Activated T-cell treated with anti-CD3 and anti-CD28 coated beads, Interleukin-2, amount 50 U/mL, for 4 hours (primary cell): ENCODE results near the gene HEY2. TPM values are rescaled to one million over a fixed set of nuclear protein-coding genes. Genes with fewer than 3 reads are reported as not detected.
"Not testable (repeated sequence)": the region's sequence is repeated elsewhere in the genome, so short reads cannot be mapped to it uniquely, and the experiment has no call there.

Experiments
- ATAC-seq, 2 donors: fragments of 200-7000 bp; cut with Tn5 transposase; one replicate each; pipeline ENCODE4 v1.10.0; 2021
- DNase-seq: peaks from one replicate; pipeline ENCODE4 v3.0.0-alpha.2; 2020
- H3K27me3 Mint-ChIP-seq: one replicate; pipeline ENCODE4 v1.8.0; 2021; ENCODE audit warnings: low read depth, mixed read lengths
- H3K36me3 Mint-ChIP-seq: one replicate; pipeline ENCODE4 v1.8.0; 2022; ENCODE audit warnings: mixed read lengths; ENCODE audit not compliant: insufficient read depth
- H3K4me1 Mint-ChIP-seq: one replicate; pipeline ENCODE4 v1.8.0; 2021; ENCODE audit warnings: low read depth, mixed read lengths
- H3K4me3 Mint-ChIP-seq: one replicate; pipeline ENCODE4 v1.8.0; 2021; ENCODE audit warnings: mild to moderate bottlenecking, moderate library complexity, mixed read lengths
- H3K9me3 Mint-ChIP-seq: one replicate; pipeline ENCODE4 v1.8.0; 2021; ENCODE audit warnings: mixed read lengths
- total RNA-seq, 3 donors: library from RNA; stranded (reverse); gene quantifications; one replicate each; pipeline ENCODE4 v1.2.1, GENCODE V29; 2021

HEY2 gene
- total RNA-seq, 3 donors from 2014 or later, result 0.10 TPM; not detected in 2

- Mint-ChIP-seq H3K4me1 (peaks cover 73% of the 10 kb centered on the region), H3K36me3 (peaks cover 32% of the 10 kb centered on the region)
- DNase-seq, H3K4me3 Mint-ChIP-seq, H3K27me3 Mint-ChIP-seq, ATAC-seq, H3K9me3 Mint-ChIP-seq: not testable (repeated sequence)
Observed at GRCh38 chr6:125804866-125805425, 55.5 kb downstream of the HEY2 start.

DNA sequence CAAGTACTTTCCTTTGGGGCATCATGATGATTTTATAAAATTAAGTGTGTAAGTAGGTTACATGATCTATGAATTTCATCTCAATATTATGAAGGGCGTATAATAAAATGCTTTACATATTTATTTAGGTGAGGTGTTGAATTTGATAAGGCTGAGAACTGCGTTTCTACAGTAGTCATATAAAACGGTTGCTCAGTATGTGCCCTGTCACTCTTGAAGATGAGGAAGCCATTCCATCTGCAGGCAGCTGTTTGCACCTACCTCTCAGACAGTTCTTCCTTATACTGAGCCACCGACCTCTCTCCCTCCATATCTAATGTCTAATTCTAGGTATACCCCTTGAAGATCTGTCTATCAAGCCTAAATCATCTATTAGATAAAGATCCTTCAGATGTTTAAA, 57.4 kb downstream of the HEY2 start:
- Mint-ChIP-seq H3K27me3 (no peaks in the 10 kb centered on the region), H3K36me3 (peaks cover 32% of the 10 kb centered on the region), H3K4me1 (peaks cover 82% of the 10 kb centered on the region), H3K4me3 (peak overlapping the region; percentile 36), H3K9me3 (no peaks in the 10 kb centered on the region)
- DNase-seq (no peak), ATAC-seq (no peak)

GRCh38 chr6:125807293-125807692, 57.9 kb downstream of the HEY2 start:
- DNase-seq (no peak), ATAC-seq (peak; percentile 68 to 69)
- Mint-ChIP-seq H3K4me1 (peaks cover 82% of the 10 kb centered on the region), H3K4me3 (peak overlapping the region; percentile 36), H3K36me3 (peaks cover 29% of the 10 kb centered on the region), H3K9me3 (no peaks in the 10 kb centered on the region), H3K27me3 (no peaks in the 10 kb centered on the region)

DNA sequence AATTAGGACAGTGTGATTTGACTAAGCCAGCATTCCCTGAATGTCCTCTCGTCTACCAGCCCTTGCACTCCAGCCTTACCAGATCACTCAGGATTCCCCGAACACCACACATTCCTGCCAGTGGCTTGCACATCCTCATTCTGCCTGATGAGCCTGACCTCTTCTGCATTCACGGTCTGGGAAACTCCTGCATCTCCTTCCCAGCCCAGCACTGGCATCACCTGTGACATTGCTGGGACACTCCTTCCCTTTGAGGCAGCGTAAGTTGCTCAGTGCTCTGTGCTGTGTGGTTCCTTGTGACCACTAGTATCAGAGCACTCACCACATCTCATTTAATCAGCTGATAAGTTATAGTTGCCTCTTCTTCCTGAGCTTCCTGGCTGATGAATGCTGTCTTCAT, 58.6 kb downstream of the HEY2 start:
- ATAC-seq, result no peak
- no peak for DNase-seq
- Mint-ChIP-seq H3K9me3 (no peaks in the 10 kb centered on the region), H3K36me3 (peaks cover 34% of the 10 kb centered on the region), H3K4me3 (no peak overlapping the region), H3K27me3 (no peaks in the 10 kb centered on the region), H3K4me1 (peaks cover 82% of the 10 kb centered on the region)

DNA sequence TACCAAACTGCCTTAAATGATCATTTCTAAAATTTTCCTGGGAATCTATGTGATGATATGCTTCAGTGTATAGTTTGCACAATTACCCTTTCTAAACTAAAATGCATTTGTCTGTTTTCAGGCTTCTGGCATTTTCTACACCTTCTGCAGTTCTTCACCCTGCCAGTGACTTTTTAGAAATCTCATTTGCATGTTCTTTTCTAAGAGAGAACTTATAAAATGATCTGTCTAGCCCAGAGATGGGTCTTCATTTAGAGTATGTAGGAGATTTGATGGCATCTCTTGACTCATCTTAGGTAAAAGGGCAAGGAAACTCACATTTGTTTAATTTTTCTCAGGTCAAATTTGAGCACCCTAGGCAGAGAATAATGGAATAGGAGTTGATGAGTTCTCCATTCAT, 59.2 kb downstream of the HEY2 start:
- Mint-ChIP-seq H3K27me3 (no peaks in the 10 kb centered on the region), H3K4me3 (no peak overlapping the region), H3K4me1 (peaks cover 78% of the 10 kb centered on the region), H3K36me3 (peaks cover 33% of the 10 kb centered on the region), H3K9me3 (no peaks in the 10 kb centered on the region)
- DNase-seq, result no peak
- ATAC-seq, result no peak

DNA sequence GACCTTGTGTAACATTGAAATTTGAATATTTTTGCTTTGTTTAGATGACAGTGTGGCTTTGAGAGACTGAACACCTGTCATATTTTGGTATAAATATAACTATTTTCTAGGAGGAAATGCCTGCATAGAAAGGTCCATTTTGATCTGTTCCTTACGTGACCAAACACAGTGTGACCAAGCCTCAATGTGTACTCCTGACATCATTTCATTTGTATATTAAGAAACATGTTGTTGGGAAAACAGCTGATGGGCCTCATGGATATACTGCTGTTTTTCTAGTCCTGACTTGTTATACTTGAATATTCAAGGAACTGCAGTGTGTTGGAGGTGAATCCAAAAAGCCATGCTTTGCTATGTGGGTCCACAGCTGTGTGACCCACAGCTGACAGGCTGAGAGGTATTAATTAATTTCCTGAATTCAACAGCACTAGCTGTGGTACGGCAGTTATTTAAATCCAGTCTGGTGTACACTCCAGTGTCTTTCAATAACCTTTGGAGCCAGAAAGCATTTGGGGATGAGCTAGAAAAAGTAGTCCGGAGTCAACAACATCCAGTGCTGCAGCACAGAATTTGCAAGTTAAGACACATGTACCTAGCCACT, 60.2 kb downstream of the HEY2 start:
- Mint-ChIP-seq H3K9me3 (no peaks in the 10 kb centered on the region), H3K36me3 (peaks cover 28% of the 10 kb centered on the region), H3K4me3 (no peak overlapping the region), H3K4me1 (peaks cover 75% of the 10 kb centered on the region), H3K27me3 (no peaks in the 10 kb centered on the region)
- ATAC-seq (no peak), DNase-seq (no peak)

GRCh38 chr6:125810445-125810844, 61.0 kb downstream of the HEY2 start:
- Mint-ChIP-seq H3K9me3 (no peaks in the 10 kb centered on the region), H3K27me3 (no peaks in the 10 kb centered on the region), H3K4me1 (peaks cover 77% of the 10 kb centered on the region), H3K4me3 (no peak overlapping the region), H3K36me3 (peaks cover 31% of the 10 kb centered on the region)
- DNase-seq (no peak), ATAC-seq (no peak)

Other genes with a start within 250 kb of the HEY2 start
- 10 to 100 TPM; 47.8 to 58.8 (median 57.8) TPM for gene NCOA7, start 41.3 kb downstream of the HEY2 start, total RNA-seq
- 10 to 100 TPM; 12.8 to 13.9 (median 13.7) TPM for gene HINT3, start 207.1 kb downstream of the HEY2 start, total RNA-seq
- 10 to 100 TPM; 26.9 to 30.1 (median 29.2) TPM for gene TRMT11, start 236.9 kb downstream of the HEY2 start, total RNA-seq